TTC549 (cell line): ENCODE results near the gene TP53BP2.

Experiments used
- FAIRE-seq: peaks from 2 replicates; lab custom pipeline; 2012; peaks lifted over from hg19 to GRCh38; lab: Jason Lieb, UNC

The TP53BP2 gene

GRCh38 chr1:223765036-223765718, 80.6 kb downstream of the TP53BP2 start:
- FAIRE-seq: no peak

- FAIRE-seq: no peak
These were observed 81.9 kb downstream of the TP53BP2 start for GRCh38 chr1:223763881-223764280.

DNA sequence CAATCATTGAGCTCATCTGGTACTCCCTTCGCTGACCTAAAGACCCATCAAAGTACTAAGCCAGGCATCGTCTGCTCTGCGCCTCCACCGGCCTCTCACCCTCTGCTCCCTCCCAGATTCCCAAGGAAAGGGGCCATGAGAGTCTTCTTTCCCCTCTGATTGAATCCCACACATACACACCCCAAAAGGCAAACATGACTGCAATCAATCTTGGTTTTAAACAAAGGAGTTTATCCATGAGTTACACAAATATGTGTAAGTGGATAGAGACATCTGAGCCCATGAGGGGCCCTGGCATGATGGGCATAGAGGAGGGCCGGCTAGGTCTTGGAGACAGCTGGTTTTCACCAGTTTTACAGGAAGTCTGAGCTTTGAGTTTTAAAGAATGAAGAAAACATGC, 82.5 kb downstream of the TP53BP2 start:
- no peak for FAIRE-seq

GRCh38 chr1:223761411-223761810, 84.3 kb downstream of the TP53BP2 start:
- FAIRE-seq: no peak

DNA sequence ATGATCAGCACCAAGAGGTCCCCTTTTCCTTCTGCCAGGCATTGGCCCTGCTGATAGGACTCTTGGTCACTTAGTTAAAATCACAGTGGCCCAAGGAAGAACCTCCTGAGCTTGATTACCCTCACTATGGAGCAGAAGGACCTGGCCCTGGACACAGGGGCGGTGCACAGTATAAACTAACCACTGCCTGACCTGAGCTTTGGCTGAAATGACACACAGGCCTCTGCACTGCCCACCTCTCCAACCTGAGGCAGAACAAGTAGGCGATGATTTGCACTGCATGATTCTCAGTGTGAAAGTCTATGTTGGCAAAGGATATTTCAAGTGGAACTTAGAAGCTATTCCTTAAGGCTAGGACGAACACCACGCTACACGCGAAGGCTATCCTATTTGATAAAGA, 84.9 kb downstream of the TP53BP2 start:
- no peak for FAIRE-seq

GRCh38 chr1:223759273-223759672, 86.5 kb downstream of the TP53BP2 start:
- no peak for FAIRE-seq

DNA sequence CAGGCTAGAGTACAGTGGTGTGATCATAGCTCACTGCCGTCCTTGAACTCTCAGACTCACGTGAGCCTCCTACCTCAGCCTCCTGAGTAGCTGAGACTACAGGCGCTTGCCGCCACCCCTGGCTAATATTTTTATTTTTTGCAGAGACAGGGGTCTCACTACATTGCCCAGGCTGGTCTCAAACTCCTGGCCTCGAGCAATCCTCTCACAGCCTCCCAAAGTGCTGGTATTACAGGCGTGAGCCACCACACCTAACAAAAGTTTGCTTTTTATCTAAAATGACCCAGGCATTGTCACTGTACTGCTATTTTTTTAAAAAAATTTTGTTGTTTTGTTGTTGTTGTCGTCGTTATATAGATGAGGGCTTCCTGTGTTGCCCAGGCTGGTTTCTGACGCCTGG, 87.0 kb downstream of the TP53BP2 start:
- no peak for FAIRE-seq

DNA sequence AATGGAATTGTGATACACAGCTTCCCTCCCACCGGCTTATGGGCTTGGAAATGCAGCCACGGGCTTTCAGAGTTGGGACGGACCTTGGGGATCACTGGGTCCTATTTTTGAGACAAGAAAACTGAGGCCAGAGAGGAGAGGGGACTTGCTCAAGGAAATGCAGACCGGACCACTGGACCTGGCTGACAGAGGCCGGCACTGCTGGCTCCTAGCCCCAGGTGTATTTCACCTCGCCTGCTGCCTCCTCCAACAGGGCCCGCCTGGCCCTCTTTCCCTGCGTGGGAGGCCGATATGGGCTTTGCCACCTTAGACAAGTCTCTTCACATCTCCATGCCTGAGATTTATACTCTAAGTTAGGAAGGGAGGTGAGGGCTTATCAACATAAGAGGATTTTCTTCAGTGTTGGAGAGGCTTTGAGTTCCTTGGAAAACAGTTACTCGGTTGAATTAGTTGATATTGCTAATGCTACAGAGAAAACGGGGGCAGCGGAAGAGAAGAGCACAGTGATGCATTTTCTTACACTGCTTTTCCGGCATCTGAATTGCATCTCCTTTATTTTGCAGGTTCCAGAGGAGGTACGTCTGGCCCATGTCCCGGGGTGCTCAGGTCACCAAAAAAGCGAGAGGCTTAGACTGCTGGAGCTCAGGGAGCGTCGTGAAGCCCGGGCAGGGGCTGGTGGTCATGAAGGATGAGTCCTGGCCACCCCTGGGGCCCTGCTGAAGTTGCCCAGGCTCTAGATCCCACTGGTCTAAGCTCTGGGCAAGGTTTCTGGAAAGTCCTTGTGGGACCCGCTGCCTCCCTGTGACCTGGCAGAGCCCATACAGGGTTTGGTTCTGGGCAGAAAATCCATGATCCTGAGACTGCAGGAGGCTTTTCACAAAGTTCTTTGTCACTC, 88.7 kb downstream of the TP53BP2 start:
- FAIRE-seq: no peak

DNA sequence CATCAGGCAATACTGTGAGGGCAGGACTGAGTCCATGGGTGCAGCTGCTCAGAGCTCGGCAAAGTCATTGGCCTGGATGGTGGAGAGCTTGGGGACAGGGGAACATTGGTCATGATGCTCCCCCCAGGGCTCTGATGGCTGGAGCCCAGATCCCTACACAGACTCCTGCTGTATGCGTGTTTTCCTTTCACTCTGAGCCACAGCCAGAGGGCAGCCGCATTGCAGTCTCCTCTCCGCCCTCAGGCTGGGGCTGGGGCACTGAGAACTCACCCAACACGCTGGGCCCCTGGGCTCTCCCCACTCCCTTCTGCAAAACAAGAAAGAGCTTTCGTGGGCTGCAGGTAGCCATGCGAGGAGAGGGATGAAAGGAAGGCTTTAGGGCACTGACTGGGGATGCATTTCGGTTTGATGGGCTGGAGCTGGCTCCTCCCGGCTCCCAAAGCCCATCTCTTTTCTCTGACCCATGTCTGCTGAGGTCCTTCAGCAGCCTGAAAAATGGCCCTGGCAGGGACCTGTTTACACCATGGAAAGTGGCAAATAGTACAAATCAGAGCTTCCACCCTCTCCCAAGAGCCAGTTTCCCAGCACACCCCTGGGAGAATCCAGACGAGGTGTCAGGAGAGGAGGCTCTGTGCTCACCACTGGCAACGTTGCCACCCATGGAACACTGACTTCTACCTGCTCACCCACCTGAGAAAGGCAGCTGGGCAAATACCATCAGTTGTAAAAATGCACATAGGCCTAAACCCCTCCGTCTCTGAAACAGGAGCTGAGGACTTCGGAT, 89.6 kb downstream of the TP53BP2 start:
- FAIRE-seq: no peak

GRCh38 chr1:223755432-223755792, 90.3 kb downstream of the TP53BP2 start:
- FAIRE-seq: no peak

- no peak for FAIRE-seq
These were observed 90.9 kb downstream of the TP53BP2 start for GRCh38 chr1:223754681-223755431.

DNA sequence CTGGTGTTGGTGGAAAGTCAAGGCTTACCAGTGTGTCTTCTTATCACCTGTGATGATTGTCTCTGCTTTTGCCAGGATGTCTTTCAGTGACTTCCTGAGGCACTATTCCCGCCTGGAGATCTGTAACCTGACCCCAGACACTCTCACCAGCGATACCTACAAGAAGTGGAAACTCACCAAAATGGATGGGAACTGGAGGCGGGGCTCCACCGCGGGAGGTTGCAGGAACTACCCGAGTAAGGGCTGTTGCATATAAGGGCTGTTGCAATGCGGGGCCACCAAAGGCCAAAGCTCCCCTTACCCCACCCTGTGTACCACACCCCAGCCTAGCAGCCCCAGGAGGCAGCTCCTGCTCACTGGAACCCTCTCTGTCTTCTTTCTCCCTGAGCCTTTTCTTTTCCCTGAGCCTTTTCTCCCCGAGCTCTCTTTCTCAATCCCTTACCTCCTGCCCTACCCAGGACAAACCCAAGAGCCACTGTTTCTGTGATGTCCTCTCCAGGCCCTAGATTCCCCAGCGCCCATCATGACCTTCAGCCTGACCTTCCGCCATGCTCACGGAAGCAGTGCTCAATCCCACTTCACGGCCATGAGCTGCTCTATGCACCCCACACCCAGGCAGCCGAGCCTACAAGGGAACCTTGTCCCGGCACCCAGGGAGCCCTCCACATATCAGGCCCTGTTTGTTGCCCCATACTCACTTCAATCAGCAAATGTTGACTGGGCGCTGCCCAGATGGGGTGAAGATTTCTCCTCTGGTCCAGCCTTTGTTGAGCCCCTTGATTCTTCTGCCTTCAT, 92.8 kb downstream of the TP53BP2 start:
- FAIRE-seq: no peak

- no peak for FAIRE-seq
These were observed 94.1 kb downstream of the TP53BP2 start for GRCh38 chr1:223751696-223752095.

- FAIRE-seq: no peak
These were observed 94.8 kb downstream of the TP53BP2 start for GRCh38 chr1:223750730-223751570.

- FAIRE-seq: peak; percentile 40
These were observed 96.7 kb downstream of the TP53BP2 start for GRCh38 chr1:223748773-223749733.

DNA sequence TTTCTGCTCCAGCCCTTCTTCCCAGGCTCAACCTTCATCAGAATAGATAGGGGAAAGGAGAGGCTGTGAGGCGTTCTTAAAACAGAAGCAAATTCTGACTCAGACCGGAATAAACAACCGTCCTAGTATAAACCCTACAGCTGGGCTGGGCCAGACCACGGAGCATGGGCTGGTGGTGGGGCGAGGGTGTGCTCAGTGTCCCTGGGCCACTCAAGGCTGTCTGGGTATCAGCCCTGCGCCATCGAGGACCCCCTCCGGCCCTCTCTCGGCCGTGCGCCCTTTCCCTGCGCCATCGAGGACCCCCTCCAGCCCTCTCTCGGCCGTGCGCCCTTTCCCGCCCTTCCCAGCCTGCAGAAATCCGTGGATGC, 97.4 kb downstream of the TP53BP2 start:
- no peak for FAIRE-seq

GRCh38 chr1:223747838-223748335, 97.9 kb downstream of the TP53BP2 start:
- no peak for FAIRE-seq

DNA sequence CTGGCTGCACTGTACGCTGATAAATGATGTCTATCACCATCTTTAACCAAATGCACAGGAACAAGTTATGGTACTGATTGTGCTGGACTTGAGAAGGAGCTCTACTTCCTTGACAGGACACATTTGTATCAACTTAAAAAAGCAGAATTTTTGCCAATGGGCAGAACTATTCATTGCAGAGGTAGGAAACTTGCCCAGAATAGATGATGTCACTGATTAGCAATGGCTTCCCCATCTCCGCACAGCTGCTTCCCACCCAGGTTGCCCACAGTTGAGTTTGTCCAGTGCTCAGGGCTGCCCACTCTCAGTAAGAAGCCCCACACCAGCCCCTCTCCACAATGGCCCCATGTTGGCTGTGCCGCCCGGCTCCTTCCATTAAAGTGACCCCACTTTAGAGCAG, 100.0 kb downstream of the TP53BP2 start:
- FAIRE-seq: no peak
